NCI-H2227 (cell line): ENCODE results near the gene TMC3.

ENCODE experiments used
- DNase-seq: peaks from one replicate; lab custom pipeline; 2025; ENCODE audit not compliant: unreplicated experiment; lab: John Stamatoyannopoulos, UW

The TMC3 gene

GRCh38 chr15:81323944-81324881, 49.8 kb downstream of the TMC3 start, which contains the start of gene STARD5:
TSS of gene STARD5 (minus strand) at chr15:81324141. CDS start at chr15:81324099, 42 bp downstream.
- peak; percentile 96 for DNase-seq

GRCh38 chr15:81323559-81323943, 50.5 kb downstream of the TMC3 start:
- DNase-seq = no peak

GRCh38 chr15:81322676-81323253, 51.2 kb downstream of the TMC3 start:
- DNase-seq = no peak

GRCh38 chr15:81321667-81322066, 52.3 kb downstream of the TMC3 start:
- DNase-seq = no peak

DNA sequence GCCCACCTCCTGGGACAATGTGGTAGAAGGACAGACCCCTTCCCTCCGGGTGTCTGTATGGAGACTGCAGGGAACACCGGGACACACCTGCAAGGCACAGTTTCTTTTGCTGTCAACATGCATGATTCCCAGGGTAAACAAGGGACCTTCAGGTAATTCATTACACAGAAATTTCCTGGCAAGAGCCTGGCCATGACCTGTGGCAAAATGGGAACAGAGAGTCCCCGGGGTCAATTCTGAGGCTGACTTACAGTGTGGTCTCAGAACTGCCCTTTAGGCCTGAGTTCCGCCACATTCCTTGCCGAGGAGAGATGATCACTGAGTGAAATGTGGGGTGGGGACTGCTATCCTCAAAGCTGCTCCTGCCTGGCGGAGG, 56.4 kb downstream of the TMC3 start:
- no peak for DNase-seq

- no peak for DNase-seq
Observed at GRCh38 chr15:81316267-81316666, 57.7 kb downstream of the TMC3 start.

DNA sequence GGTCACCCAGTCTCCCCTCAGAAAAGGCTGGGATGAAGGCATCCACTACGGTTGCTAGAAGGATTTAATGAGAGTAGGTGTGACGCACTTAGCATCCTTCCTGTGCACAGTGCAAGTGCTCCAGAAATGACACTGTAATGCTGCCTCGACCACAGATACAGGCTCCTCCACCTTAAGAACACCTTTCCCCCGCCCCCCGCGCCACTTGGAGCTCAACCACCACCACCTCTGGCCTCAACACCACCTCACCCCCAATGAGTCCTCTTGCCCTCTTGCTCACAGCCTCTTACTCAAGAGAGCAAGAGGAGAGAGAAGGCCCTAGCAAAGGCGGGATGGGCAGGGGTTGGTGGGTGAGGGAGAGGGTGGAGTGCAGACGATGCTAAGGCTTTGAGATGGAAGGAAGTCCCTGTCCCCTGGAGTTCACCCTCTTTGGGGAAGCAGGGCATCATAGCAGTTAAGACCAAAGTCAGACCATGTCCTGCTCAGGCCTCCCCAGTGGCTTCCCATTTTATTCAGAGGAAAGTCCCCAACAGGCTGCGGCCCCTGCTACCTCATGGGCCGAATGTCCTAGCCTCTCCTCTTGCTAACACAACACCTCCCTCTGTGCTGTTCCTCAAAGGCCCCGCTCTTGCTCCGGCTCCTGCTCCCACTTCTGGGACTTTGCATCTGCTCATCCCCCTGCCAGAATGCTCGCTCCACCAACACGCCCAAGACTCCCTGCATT, 58.4 kb downstream of the TMC3 start:
- DNase-seq = no peak

DNA sequence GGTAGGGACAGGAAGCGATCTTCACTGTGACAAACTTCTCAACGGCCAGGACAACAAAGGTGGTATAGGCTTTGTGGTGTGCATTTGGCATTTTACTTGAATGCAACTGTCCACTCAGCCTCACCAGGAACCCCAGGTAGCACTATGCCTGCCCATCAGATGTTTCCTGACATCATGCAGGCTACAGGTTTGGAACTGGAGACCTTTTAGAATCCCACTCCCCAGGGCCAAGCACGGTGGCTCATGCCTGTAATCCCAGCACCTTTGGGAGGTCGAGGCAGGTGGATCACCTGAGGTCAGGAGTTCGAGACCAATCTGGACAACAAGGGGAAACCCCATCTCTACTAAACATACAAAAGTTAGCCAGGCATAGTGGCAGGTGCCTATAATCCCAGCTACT, 59.6 kb downstream of the TMC3 start:
- DNase-seq = no peak

DNA sequence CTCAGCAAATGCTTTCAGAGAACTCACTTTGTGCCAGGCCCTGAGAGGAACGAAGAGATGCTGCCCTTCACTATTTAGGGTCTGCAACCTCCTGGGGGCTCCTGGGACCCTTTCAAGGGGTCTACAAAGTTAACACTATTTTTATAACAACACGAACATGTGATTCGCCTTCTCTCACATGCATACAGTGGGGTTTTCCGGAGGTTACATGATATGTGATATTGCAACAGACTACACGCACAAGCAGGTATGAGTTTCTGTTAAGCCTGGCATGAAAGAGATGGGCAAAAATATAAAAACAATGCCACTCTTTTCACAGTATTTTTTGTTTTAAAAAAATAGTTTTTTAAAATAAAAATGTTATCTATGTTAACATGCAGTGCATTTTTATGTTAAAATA, 60.3 kb downstream of the TMC3 start:
- DNase-seq = no peak

DNA sequence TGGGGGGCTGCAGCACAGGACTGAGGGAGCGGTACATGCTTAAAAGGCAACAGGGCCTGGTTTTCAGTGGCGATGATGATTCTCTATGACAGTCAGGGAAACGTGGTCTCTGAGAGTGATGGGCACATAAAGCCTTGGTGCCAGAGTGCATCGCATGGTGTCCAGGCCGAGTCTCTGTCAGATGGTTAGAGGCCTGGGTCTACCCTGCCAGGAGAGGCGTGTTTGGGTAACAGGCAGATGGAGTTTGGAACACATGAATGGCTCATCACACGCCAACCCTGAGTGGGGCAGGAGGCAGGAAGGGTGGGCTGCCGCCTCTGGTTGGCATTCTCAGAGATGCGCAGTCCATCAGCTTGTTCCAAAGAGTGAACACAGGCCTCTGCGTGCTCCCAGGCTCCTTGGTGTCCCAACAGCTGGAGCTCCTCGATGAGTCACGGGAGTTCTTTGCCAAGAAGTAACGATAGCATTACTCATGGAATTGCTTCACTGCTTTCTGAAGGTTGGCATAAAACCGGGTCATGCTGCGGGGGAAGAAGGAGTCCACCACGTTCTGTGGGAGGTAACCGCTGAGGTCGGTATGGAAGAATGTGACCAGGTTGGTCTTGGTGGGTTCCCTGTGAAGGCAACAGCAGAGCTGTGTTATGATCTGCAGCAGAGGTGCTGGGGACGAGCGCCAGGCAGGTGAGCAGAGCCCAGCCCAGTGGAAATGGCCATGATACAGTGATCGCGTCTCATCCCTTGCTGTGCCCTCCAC, 61.0 kb downstream of the TMC3 start:
- DNase-seq = no peak

DNA sequence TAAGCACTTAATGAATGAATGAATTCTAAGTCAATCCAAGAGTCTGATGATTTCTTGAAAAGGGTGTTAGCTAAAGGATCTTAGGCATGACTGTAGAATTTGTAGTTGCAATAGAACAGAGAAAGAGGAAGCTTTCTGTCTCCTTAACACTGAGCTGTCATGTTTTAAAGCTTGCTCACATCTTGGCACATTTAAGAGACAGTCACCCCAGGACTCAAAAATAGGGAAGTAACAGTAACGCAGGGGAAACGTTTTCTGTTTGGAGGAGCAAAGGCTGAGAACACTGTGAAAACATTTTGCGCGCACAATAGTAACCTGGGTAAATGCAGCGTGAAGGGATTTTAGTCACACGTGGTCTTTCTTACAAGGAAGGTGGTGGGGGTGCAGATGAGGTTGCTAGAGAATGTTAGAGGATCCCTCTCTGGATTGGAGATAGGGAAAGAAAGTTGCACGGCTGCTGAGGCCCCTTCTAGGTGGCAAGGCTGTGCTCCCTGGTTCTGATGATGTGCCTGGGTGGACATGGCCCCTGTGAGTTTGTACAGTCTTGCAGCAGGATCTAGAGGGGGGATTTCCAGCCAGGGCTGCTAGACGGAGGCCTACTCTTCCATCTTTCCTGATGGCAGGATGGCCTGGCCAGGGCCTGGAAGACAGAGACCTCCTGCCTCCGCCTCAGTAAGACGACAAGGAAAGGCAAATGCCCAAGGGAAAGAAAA, 62.1 kb downstream of the TMC3 start:
- DNase-seq = no peak

DNA sequence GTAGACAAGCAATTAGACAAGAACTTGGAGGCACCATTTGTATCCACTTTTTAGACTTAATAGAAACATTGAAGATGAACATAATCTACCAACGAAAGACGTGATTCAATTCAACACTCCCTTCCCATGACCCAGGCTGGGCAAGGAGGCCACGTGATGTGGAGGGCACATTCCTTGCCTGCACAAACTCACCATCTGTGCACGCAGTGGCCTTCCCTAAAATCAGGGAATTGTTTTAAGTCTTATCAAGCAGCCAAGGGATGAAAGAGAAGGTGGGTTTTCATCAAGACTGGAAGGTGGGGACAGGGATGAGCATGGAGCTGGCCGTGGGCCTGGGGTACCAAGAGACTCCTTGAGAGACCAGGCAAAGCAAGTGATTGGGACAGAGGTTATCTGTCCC, 63.5 kb downstream of the TMC3 start:
- no peak for DNase-seq

GRCh38 chr15:81309647-81310450, 64.2 kb downstream of the TMC3 start:
- DNase-seq = no peak

- DNase-seq = no peak
Observed at GRCh38 chr15:81308260-81308659, 65.8 kb downstream of the TMC3 start.

DNA sequence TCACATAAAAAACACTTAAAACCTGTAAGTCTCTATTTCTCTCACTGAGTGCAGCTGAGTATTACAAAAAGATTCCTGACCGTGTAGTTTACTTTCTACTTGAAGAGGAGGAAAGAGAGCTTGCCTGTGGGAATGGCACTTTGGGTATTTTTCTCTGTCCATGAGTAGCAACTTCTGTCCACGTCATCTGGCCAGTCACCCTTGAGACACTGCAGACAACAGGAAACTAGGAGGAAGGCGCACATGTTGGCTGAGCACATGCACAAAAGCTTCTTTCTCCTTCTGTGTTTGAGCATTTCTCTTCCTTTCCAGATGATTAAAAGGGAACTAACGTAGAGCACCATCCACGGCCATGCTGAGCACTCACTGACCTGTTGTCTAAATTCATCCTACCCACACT, 69.8 kb downstream of the TMC3 start:
- DNase-seq = no peak

GRCh38 chr15:81303244-81304225, 70.5 kb downstream of the TMC3 start:
- DNase-seq = no peak

DNA sequence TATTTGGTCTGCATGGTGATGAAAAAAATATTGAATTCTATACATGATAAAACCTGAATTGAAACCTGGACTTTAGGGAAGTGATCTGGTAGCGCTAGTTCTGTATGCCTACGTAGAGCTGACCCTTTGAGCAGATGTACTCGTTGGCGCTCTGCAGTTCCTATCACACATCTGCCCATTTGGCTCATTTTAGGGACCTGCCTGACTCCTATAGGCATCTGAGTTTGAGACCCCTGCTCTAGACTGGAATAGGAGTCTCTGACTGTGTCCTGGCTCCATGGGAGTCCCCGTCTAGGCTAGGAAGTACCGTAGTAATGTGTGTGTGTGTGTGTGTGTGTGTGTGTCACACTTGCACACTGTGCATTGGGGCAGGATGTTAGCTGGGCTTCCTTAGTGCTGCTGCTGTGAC, 71.3 kb downstream of the TMC3 start:
- no peak for DNase-seq

DNA sequence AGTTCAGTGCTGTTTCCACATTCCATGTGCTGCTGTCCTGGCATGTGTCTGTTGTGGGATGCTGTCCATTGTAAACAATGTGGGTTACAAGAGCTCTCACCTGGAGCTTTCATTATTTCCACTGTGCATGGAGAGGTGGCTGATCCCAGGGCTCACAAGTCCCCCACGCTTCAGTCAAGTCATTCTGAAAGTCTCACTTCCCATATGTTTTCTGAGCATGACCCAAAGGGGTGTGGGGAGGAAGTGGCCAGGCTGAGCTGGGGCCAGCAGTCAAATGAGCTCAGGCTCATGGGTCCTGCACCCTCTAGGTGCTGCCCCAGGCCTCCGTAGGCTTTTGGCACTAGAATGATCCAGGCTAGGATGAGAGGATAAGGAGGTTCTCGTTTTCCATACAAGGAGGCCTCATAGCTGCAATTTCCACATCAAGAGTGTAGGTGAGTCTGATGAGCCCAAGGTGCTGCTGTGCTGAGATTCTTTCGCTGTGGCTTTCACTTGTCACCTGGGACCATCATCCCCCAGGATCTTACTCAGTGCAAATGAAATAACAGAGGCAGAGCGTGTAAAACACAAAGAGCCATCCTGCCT, 72.1 kb downstream of the TMC3 start:
- DNase-seq = no peak
